Fibroblast of the aortic adventitia (primary cell): Measurements from ENCODE around the gene PLEKHO2. TPM values are rescaled to one million over a fixed set of nuclear protein-coding genes. Genes with fewer than 3 reads are reported as not detected.
A peak's percentile ranks its signal among the peaks of the same experiment; 100 is the strongest.

Source experiments
- DNase-seq: peaks from one replicate; pipeline ENCODE4 v3.0.0-alpha.2; 2010; ENCODE audit warnings: low read depth
- H3K4me3 ChIP-seq: 2 replicates; pipeline ENCODE4 v1.5.1; 2011; ENCODE audit warnings: low read depth, mild to moderate bottlenecking, control low read depth, low read length, moderate library complexity
- CTCF ChIP-seq: IDR thresholded peaks from 2 replicates; pipeline ENCODE4 v1.5.1; 2011; ENCODE audit warnings: mild to moderate bottlenecking, low read length, control low read depth, inconsistent platforms; ENCODE audit not compliant: insufficient read depth
- total RNA-seq: library from RNA; depleted of rRNA; stranded (reverse); fragments of >200 nt; gene quantifications from 2 replicates; pipeline ENCODE4 v1.2.3, GENCODE V29; 2012; ENCODE audit warnings: low replicate concordance

PLEKHO2 gene
- total RNA-seq, 1 donor = 21.8 TPM

GRCh38 chr15:64857421-64857820, 15.7 kb downstream of the PLEKHO2 start:
- no peak overlapping the region for H3K4me3 ChIP-seq
- peak; percentile 85 for DNase-seq

GRCh38 chr15:64858021-64858575, 16.4 kb downstream of the PLEKHO2 start:
- no peak for DNase-seq
- no peak for TF ChIP-seq CTCF
- H3K4me3 ChIP-seq = no peak overlapping the region

More at GRCh38 chr15:64857421-64857820, 15.7 kb downstream of the PLEKHO2 start:
- no peak for TF ChIP-seq CTCF

GRCh38 chr15:64859226-64859625, 17.5 kb downstream of the PLEKHO2 start:
- no peak overlapping the region for H3K4me3 ChIP-seq
- DNase-seq = no peak
- TF ChIP-seq CTCF = no peak

GRCh38 chr15:64861331-64861730, 19.6 kb downstream of the PLEKHO2 start:
- TF ChIP-seq CTCF = no peak
- DNase-seq = no peak
- H3K4me3 ChIP-seq = no peak overlapping the region

- no peak for DNase-seq
- no peak overlapping the region for H3K4me3 ChIP-seq
- TF ChIP-seq CTCF = no peak
Measured at GRCh38 chr15:64861960-64862359, 20.2 kb downstream of the PLEKHO2 start.

- no peak overlapping the region for H3K4me3 ChIP-seq
- no peak for TF ChIP-seq CTCF
- DNase-seq = no peak
Measured at GRCh38 chr15:64862408-64862807, 20.7 kb downstream of the PLEKHO2 start.

- no peak overlapping the region for H3K4me3 ChIP-seq
- no peak for TF ChIP-seq CTCF
- DNase-seq = no peak
Measured at GRCh38 chr15:64864068-64864467, 22.4 kb downstream of the PLEKHO2 start.
